NB4 (cell line): Measurements from ENCODE around the gene MED1.

ENCODE experiments used
- DNase-seq: peaks from one replicate; pipeline ENCODE4 v3.0.0; 2010; ENCODE audit warnings: low read depth
- H3K4me3 ChIP-seq: one replicate; pipeline ENCODE4 v1.5.1; 2011; ENCODE audit warnings: mild to moderate bottlenecking, low read depth, low read length, moderate library complexity
- MYC ChIP-seq: IDR thresholded peaks from 2 replicates; pipeline ENCODE4 v1.6.1; 2011; ENCODE audit warnings: low read depth, low read length
- POLR2A ChIP-seq: IDR thresholded peaks from 2 replicates; pipeline ENCODE4 v1.6.1; 2011; ENCODE audit warnings: mild to moderate bottlenecking; ENCODE audit not compliant: insufficient read length; ENCODE audit errors: extremely low read depth
- TF ChIP-seq, protein P1 (sequence below): IDR thresholded peaks from 2 replicates; pipeline ENCODE4 v1.6.1; 2011; ENCODE audit warnings: low read depth, low read length
- TF ChIP-seq, protein P2 (sequence below): IDR thresholded peaks from one replicate; pipeline ENCODE4 v1.5.1; 2012; ENCODE audit warnings: low read depth, low read length

MED1 gene

GRCh38 chr17:39359994-39360393 is 91.1 kb downstream of the MED1 start:
- no peak overlapping the region for H3K4me3 ChIP-seq
- no peak for DNase-seq
- TF ChIP-seq, protein P1, sequence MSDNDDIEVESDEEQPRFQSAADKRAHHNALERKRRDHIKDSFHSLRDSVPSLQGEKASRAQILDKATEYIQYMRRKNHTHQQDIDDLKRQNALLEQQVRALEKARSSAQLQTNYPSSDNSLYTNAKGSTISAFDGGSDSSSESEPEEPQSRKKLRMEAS = no peak
- no peak for TF ChIP-seq POLR2A
- no peak for TF ChIP-seq MYC
- TF ChIP-seq, protein P2, sequence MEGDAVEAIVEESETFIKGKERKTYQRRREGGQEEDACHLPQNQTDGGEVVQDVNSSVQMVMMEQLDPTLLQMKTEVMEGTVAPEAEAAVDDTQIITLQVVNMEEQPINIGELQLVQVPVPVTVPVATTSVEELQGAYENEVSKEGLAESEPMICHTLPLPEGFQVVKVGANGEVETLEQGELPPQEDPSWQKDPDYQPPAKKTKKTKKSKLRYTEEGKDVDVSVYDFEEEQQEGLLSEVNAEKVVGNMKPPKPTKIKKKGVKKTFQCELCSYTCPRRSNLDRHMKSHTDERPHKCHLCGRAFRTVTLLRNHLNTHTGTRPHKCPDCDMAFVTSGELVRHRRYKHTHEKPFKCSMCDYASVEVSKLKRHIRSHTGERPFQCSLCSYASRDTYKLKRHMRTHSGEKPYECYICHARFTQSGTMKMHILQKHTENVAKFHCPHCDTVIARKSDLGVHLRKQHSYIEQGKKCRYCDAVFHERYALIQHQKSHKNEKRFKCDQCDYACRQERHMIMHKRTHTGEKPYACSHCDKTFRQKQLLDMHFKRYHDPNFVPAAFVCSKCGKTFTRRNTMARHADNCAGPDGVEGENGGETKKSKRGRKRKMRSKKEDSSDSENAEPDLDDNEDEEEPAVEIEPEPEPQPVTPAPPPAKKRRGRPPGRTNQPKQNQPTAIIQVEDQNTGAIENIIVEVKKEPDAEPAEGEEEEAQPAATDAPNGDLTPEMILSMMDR = no peak

GRCh38 chr17:39357986-39358385 is 93.1 kb downstream of the MED1 start:
- TF ChIP-seq, protein P1 = no peak
- no peak overlapping the region for H3K4me3 ChIP-seq
- DNase-seq = no peak

GRCh38 chr17:39357488-39357887 is 93.6 kb downstream of the MED1 start:
- DNase-seq = no peak
- no peak overlapping the region for H3K4me3 ChIP-seq
- TF ChIP-seq MYC (no peak), POLR2A (no peak)
- TF ChIP-seq, protein P2 = no peak
- TF ChIP-seq, protein P1 = no peak
